Upper lobe of right lung (tissue), 1 donor: Measurements from ENCODE around the gene HMCN1. TPM values are rescaled to one million over a fixed set of nuclear protein-coding genes. Genes with fewer than 3 reads are reported as not detected.

Experiments
- ATAC-seq: fragments of 200-7000 bp; cut with Tn5 transposase; one replicate; pipeline ENCODE4 v1.9.1; 2020; ENCODE audit warnings: mild to moderate bottlenecking, moderate library complexity
- DNase-seq: peaks from one replicate; pipeline ENCODE4 v3.0.0-alpha.2; 2020
- H3K27ac ChIP-seq: fragments of 200-600 bp; one replicate; pipeline ENCODE4 v1.8.0; 2022
- H3K27me3 ChIP-seq: fragments of 200-600 bp; one replicate; pipeline ENCODE4 v1.8.0; 2022; ENCODE audit warnings: mild to moderate bottlenecking
- H3K36me3 ChIP-seq: fragments of 200-600 bp; one replicate; pipeline ENCODE4 v1.8.0; 2022
- H3K4me1 ChIP-seq: fragments of 200-600 bp; one replicate; pipeline ENCODE4 v1.8.0; 2022
- H3K4me3 ChIP-seq: fragments of 200-600 bp; one replicate; pipeline ENCODE4 v1.8.0; 2022; ENCODE audit warnings: mild to moderate bottlenecking
- H3K9me3 ChIP-seq: fragments of 200-600 bp; one replicate; pipeline ENCODE4 v1.8.0; 2022
- CTCF ChIP-seq: fragments of 200-600 bp; IDR thresholded peaks from one replicate; pipeline ENCODE4 v1.8.0; 2022; ENCODE audit warnings: antibody characterized with exemption
- intact Hi-C: fragments of 100-400 bp; cut with DNase I; formaldehyde crosslinking; loops from one replicate; pipeline ENCODE4 v1.11.0; 2022
- total RNA-seq: library from RNA; stranded (reverse); fragmentation: NEBNext Ultra II Directional; extraction: Animal tissue kit (Norgen Biotek cat#: 25700); gene quantifications from one replicate; pipeline ENCODE4 v1.2.1, GENCODE V29; 2021
- donor health status: DM: no; HTN: yes; CAD: no; lungs with severe emphysema.

The HMCN1 gene
- total RNA-seq, 1 donor from 2014 or later = 45.4 TPM

GRCh38 chr1:185785586-185785985 is 51.4 kb downstream of the HMCN1 start:
- H3K27me3 ChIP-seq = no peaks in the 10 kb centered on the region
- ATAC-seq (no peak), DNase-seq (no peak)
- no peak overlapping the region for H3K4me3 ChIP-seq
- H3K9me3 ChIP-seq = no peaks in the 10 kb centered on the region
- H3K4me1 ChIP-seq = peaks cover 13% of the 10 kb centered on the region
- TF ChIP-seq CTCF = no peak
- H3K36me3 ChIP-seq = no peaks in the 10 kb centered on the region
- intact Hi-C loops = no loop called here
- no peak overlapping the region for H3K27ac ChIP-seq

GRCh38 chr1:185786524-185786923 is 52.3 kb downstream of the HMCN1 start:
- DNase-seq = no peak
- no peak overlapping the region for H3K27ac ChIP-seq
- intact Hi-C loops = no loop called here
- no peak overlapping the region for H3K4me3 ChIP-seq
- no peaks in the 10 kb centered on the region for H3K9me3 ChIP-seq
- no peaks in the 10 kb centered on the region for H3K36me3 ChIP-seq
- no peak for TF ChIP-seq CTCF
- H3K27me3 ChIP-seq = no peaks in the 10 kb centered on the region
- peaks cover 13% of the 10 kb centered on the region for H3K4me1 ChIP-seq
- ATAC-seq = no peak

GRCh38 chr1:185787238-185787637 is 53.0 kb downstream of the HMCN1 start:
- Histone ChIP-seq H3K27me3 (no peaks in the 10 kb centered on the region), H3K27ac (no peak overlapping the region), H3K4me3 (no peak overlapping the region), H3K36me3 (no peaks in the 10 kb centered on the region), H3K9me3 (no peaks in the 10 kb centered on the region), H3K4me1 (peaks cover 13% of the 10 kb centered on the region)
- TF ChIP-seq CTCF = no peak
- intact Hi-C loops = no loop called here
- ATAC-seq = no peak
- DNase-seq = no peak

- H3K4me1 ChIP-seq = peaks cover 13% of the 10 kb centered on the region
- DNase-seq = no peak
- ATAC-seq = no peak
- H3K36me3 ChIP-seq = no peaks in the 10 kb centered on the region
- no peak for TF ChIP-seq CTCF
- H3K27ac ChIP-seq = no peak overlapping the region
- H3K27me3 ChIP-seq = no peaks in the 10 kb centered on the region
- H3K4me3 ChIP-seq = no peak overlapping the region
- intact Hi-C loops = no loop called here
- H3K9me3 ChIP-seq = no peaks in the 10 kb centered on the region
Measured at GRCh38 chr1:185788386-185788785, 54.2 kb downstream of the HMCN1 start.

- intact Hi-C loops = no loop called here
- Histone ChIP-seq H3K36me3 (no peaks in the 10 kb centered on the region), H3K27me3 (no peaks in the 10 kb centered on the region), H3K27ac (no peak overlapping the region), H3K9me3 (no peaks in the 10 kb centered on the region), H3K4me1 (peaks cover 13% of the 10 kb centered on the region), H3K4me3 (no peak overlapping the region)
- no peak for TF ChIP-seq CTCF
- DNase-seq = no peak
- ATAC-seq = no peak
Measured at GRCh38 chr1:185789501-185790193, 55.5 kb downstream of the HMCN1 start.
